Rectal smooth muscle tissue (tissue), 1 donor: Measurements from ENCODE around the gene TGM1.

Experiments
- H3K27ac ChIP-seq: one replicate; pipeline ENCODE4 v1.7.0; 2013; ENCODE audit warnings: low read depth, low read length, inconsistent platforms
- H3K27me3 ChIP-seq: one replicate; pipeline ENCODE4 v1.7.0; 2013; ENCODE audit warnings: low read length; ENCODE audit not compliant: control insufficient read depth, insufficient read depth
- H3K36me3 ChIP-seq: one replicate; pipeline ENCODE4 v1.7.0; 2013; ENCODE audit warnings: low read length; ENCODE audit not compliant: control insufficient read depth, insufficient read depth
- H3K4me1 ChIP-seq: one replicate; pipeline ENCODE4 v1.7.0; 2013; ENCODE audit warnings: low read length; ENCODE audit not compliant: control insufficient read depth, insufficient read depth
- H3K4me3 ChIP-seq: one replicate; pipeline ENCODE4 v1.7.0; 2013; ENCODE audit warnings: low read length
- H3K9ac ChIP-seq: one replicate; pipeline ENCODE4 v1.7.0; 2013; ENCODE audit warnings: low read length

Gene TGM1

GRCh38 chr14:24284501-24285035 is 21.6 kb upstream of the TGM1 start:
- Histone ChIP-seq H3K9ac (no peak overlapping the region), H3K4me1 (no peaks in the 10 kb centered on the region), H3K36me3 (peaks cover 3% of the 10 kb centered on the region), H3K4me3 (no peak overlapping the region), H3K27me3 (no peaks in the 10 kb centered on the region), H3K27ac (no peak overlapping the region)

DNA sequence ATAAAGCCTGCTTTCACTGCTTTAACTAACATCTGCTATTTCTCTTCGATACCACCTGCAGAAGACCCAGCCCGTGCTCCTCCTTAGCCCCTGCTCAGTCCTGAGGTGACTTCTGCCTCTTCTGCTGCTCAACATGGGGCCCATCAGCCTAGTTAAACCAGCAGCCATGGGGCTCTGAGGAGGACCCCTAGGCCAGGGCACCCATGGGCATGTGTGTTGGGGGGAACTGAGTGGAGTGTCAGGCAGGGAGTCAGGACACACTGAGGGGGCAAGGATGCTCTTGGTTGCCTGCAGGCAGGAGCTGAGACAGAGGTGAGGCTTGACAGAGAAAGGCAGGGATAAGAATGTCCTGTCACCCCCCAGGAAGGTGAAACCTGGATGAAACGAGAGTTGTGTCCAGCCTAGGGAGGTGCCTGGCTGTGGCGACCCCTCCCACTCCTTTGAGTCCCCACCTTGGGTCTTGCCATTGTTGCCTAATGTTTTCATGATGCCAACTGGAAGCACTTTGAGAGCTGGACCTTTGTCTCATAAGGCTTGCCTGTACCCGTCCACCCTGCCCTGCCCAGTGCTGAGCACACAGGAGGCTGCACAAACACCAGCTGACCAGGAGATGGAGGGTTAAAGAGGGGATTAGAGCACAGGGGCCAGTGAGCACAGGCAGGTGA is 21.0 kb upstream of the TGM1 start:
- Histone ChIP-seq H3K4me1 (no peaks in the 10 kb centered on the region), H3K27ac (no peak overlapping the region), H3K36me3 (no peaks in the 10 kb centered on the region), H3K9ac (no peak overlapping the region), H3K4me3 (no peak overlapping the region), H3K27me3 (no peaks in the 10 kb centered on the region)

GRCh38 chr14:24282736-24283135 is 19.8 kb upstream of the TGM1 start:
- no peak overlapping the region for H3K4me3 ChIP-seq
- no peaks in the 10 kb centered on the region for H3K27me3 ChIP-seq
- no peaks in the 10 kb centered on the region for H3K36me3 ChIP-seq
- no peaks in the 10 kb centered on the region for H3K4me1 ChIP-seq
- no peak overlapping the region for H3K27ac ChIP-seq
- H3K9ac ChIP-seq = no peak overlapping the region

DNA sequence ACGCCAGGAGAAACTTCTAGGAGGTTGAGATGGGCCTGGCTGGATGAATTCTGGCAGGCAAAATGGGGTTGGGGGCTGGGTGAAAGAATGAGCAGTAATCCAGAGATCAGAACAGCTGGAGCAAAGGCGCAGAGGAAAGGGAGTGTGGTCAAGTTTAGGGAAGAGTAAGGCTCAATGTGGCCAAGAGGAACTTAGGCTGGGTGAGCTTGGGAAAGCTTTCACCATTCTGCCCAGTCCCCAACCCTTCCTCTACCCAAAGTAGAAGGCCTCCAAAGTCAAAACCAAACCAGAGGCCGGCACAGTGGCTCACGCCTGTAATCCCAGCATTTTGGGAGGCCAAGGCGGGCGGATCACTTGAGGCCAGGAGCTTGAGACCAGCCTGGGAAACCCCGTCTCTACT is 18.7 kb upstream of the TGM1 start:
- no peaks in the 10 kb centered on the region for H3K27me3 ChIP-seq
- H3K4me1 ChIP-seq = no peaks in the 10 kb centered on the region
- no peaks in the 10 kb centered on the region for H3K36me3 ChIP-seq
- no peak overlapping the region for H3K4me3 ChIP-seq
- H3K27ac ChIP-seq = no peak overlapping the region
- no peak overlapping the region for H3K9ac ChIP-seq

DNA sequence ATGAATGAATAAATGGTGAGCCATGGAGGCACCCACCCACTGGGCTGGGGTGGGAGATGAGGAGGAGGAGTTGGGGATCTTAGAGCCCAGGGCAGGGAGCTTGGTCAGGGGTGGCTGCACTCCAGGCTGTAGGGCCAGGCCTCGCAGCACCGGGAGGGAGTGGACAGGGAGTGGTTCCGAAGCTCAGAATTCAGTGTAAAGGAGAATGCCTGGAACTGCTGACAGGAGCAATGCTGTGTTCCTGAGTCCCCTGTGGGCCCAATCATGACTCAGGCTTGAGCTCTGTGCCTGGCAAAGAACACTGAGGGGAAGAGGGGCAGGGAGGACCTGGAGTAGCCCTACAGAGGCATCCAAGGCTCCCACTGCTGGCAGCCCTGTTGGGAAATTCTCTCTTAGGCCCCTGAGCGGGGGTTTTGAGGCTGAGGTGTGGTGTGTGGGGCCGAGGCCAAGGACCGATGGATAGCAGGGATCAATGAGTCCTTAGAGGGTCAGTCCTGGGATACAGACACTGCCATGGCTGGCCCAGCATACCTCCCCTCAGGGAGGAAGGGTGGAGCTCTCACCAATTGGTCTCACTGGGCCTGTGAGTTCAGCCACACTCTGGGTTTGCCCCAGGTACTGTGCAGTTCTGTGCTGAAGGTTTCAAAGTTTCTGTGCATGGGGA is 18.0 kb upstream of the TGM1 start:
- Histone ChIP-seq H3K27ac (no peak overlapping the region), H3K9ac (no peak overlapping the region), H3K4me3 (no peak overlapping the region), H3K27me3 (no peaks in the 10 kb centered on the region), H3K36me3 (no peaks in the 10 kb centered on the region), H3K4me1 (no peaks in the 10 kb centered on the region)

DNA sequence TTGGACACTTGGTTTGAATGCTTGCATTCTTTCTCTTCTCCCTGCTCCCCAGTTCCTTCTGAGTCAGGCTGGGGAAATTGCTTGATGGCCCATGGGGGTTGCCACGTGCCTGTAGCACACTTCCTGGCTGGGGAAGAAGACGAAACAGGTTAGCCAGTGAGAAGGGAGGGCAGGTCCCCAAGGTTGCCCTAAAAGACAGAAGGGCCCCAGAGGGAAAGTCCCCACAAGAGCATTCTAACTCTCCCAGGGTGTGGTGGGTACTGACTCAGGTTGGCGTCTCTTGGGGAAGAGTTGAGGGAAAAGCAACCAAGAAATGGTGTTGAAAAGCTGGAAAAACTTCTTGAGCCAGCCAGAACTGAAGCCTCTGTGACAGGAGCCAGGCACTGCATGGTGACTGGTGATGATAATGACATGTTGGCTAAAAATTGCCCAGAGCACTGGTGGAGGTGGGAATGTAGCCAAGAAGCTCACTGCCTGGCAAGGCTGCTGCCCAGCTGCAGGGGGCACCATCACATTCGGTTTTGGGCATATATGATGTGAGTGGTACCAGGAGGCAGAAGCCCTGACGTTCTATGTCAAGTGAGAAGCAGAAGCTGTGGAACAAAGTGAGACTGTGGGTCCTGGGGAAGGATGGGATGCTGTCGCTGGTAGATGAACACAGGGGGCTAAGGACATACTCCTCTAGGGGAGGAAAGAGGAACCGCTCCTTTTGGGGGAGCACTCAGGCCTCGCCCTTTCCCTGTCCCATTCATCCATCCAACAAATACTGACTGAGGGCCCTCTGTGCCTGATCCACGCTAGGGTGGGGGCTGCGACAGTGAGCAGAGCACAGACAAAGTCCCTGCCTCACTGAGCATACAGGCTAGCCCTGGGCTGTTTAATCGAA is 16.6 kb upstream of the TGM1 start:
- H3K4me3 ChIP-seq = no peak overlapping the region
- no peaks in the 10 kb centered on the region for H3K4me1 ChIP-seq
- no peak overlapping the region for H3K27ac ChIP-seq
- H3K9ac ChIP-seq = no peak overlapping the region
- no peaks in the 10 kb centered on the region for H3K27me3 ChIP-seq
- no peaks in the 10 kb centered on the region for H3K36me3 ChIP-seq

DNA sequence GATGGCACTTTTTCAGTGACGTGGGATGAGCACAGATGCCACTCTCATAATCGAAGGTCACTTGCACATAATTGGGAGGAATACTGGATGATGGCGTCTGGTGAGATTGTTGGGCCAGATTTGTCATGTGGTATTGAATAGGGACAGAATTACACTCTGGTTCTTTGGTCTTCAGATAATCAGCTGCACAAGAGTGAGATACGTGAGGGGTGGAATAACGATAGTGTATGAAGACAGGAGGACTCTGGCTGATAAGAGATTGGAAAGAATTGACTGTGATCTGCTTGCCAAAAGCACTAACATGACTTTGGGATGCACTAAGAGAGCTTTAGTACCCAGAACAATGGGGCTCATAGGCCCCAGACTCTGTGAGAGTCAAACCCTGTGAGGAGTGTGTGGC is 15.4 kb upstream of the TGM1 start:
- Histone ChIP-seq H3K36me3 (no peaks in the 10 kb centered on the region), H3K4me3 (no peak overlapping the region), H3K9ac (no peak overlapping the region), H3K4me1 (no peaks in the 10 kb centered on the region), H3K27ac (no peak overlapping the region), H3K27me3 (no peaks in the 10 kb centered on the region)

GRCh38 chr14:24277606-24278321 is 14.8 kb upstream of the TGM1 start:
- no peak overlapping the region for H3K9ac ChIP-seq
- H3K4me1 ChIP-seq = no peaks in the 10 kb centered on the region
- H3K36me3 ChIP-seq = no peaks in the 10 kb centered on the region
- H3K27me3 ChIP-seq = no peaks in the 10 kb centered on the region
- no peak overlapping the region for H3K27ac ChIP-seq
- H3K4me3 ChIP-seq = no peak overlapping the region

DNA sequence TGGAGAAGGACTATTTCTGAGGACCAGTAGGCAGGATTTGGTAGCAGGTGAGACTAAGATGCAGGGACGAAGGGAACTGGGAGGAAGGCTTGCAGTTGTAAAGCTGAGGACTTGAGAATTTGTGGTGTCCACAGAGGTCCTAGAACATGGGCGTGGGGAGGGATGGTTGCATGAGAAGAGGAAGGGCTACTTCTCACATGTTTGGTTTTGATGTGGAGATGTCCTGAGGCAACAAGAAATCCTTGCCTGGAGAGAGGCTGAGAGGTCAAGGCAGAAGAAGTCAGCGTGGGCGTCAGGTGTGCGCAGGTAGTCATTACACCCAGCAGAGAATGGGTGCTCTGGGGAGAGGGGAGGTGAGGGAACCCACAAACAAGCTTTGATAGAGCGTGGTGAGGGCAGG is 14.1 kb upstream of the TGM1 start:
- no peak overlapping the region for H3K4me3 ChIP-seq
- no peaks in the 10 kb centered on the region for H3K27me3 ChIP-seq
- no peak overlapping the region for H3K27ac ChIP-seq
- H3K9ac ChIP-seq = no peak overlapping the region
- no peaks in the 10 kb centered on the region for H3K36me3 ChIP-seq
- H3K4me1 ChIP-seq = no peaks in the 10 kb centered on the region

- no peaks in the 10 kb centered on the region for H3K4me1 ChIP-seq
- no peaks in the 10 kb centered on the region for H3K27me3 ChIP-seq
- H3K27ac ChIP-seq = no peak overlapping the region
- no peak overlapping the region for H3K4me3 ChIP-seq
- no peak overlapping the region for H3K9ac ChIP-seq
- H3K36me3 ChIP-seq = no peaks in the 10 kb centered on the region
Measured at GRCh38 chr14:24274101-24274543, 11.1 kb upstream of the TGM1 start.

- Histone ChIP-seq H3K27me3 (no peaks in the 10 kb centered on the region), H3K36me3 (no peaks in the 10 kb centered on the region), H3K4me1 (no peaks in the 10 kb centered on the region), H3K9ac (no peak overlapping the region), H3K27ac (no peak overlapping the region), H3K4me3 (no peak overlapping the region)
Measured at GRCh38 chr14:24273422-24273998, 10.5 kb upstream of the TGM1 start.

- Histone ChIP-seq H3K9ac (no peak overlapping the region), H3K27ac (no peak overlapping the region), H3K27me3 (no peaks in the 10 kb centered on the region), H3K4me3 (no peak overlapping the region), H3K36me3 (no peaks in the 10 kb centered on the region), H3K4me1 (no peaks in the 10 kb centered on the region)
Measured at GRCh38 chr14:24272467-24272866, 9.5 kb upstream of the TGM1 start.
